Mesodermal cell (in vitro differentiated cells): Measurements from ENCODE around the gene HOXA2.

ENCODE experiments used
- H3K27ac ChIP-seq: 2 replicates; pipeline ENCODE4 v1.7.0; 2013; ENCODE audit warnings: mild to moderate bottlenecking, low read depth, low read length, moderate library complexity; ENCODE audit not compliant: severe bottlenecking
- H3K36me3 ChIP-seq: 2 replicates; pipeline ENCODE4 v1.7.1; 2013; ENCODE audit warnings: mild to moderate bottlenecking, low read length, moderate library complexity; ENCODE audit not compliant: control insufficient read depth, insufficient read depth
- H3K4me1 ChIP-seq: one replicate; pipeline ENCODE4 v1.7.1; 2013; ENCODE audit warnings: mild to moderate bottlenecking, low read length; ENCODE audit not compliant: insufficient read depth, control insufficient read depth, poor library complexity, severe bottlenecking
- H3K4me3 ChIP-seq: 2 replicates; pipeline ENCODE4 v1.7.0; 2013; ENCODE audit warnings: low read length, control low read depth, mild to moderate bottlenecking; ENCODE audit not compliant: insufficient read depth, poor library complexity, severe bottlenecking; ENCODE audit errors: extremely low read depth
- H3K9me3 ChIP-seq: 2 replicates; pipeline ENCODE4 v1.7.1; 2013; ENCODE audit warnings: mild to moderate bottlenecking, low read length, moderate library complexity; ENCODE audit not compliant: control insufficient read depth
- WGBS, 2 experiments: methylation state at CpG; one replicate each; pipeline ENCODE4 v1.1.5; 2013; ENCODE audit warnings: missing lambda C conversion rate in 2 of 2; ENCODE audit not compliant: insufficient coverage in 2 of 2; 5-methylcytosine and 5-hydroxymethylcytosine counted together

The HOXA2 gene

DNA sequence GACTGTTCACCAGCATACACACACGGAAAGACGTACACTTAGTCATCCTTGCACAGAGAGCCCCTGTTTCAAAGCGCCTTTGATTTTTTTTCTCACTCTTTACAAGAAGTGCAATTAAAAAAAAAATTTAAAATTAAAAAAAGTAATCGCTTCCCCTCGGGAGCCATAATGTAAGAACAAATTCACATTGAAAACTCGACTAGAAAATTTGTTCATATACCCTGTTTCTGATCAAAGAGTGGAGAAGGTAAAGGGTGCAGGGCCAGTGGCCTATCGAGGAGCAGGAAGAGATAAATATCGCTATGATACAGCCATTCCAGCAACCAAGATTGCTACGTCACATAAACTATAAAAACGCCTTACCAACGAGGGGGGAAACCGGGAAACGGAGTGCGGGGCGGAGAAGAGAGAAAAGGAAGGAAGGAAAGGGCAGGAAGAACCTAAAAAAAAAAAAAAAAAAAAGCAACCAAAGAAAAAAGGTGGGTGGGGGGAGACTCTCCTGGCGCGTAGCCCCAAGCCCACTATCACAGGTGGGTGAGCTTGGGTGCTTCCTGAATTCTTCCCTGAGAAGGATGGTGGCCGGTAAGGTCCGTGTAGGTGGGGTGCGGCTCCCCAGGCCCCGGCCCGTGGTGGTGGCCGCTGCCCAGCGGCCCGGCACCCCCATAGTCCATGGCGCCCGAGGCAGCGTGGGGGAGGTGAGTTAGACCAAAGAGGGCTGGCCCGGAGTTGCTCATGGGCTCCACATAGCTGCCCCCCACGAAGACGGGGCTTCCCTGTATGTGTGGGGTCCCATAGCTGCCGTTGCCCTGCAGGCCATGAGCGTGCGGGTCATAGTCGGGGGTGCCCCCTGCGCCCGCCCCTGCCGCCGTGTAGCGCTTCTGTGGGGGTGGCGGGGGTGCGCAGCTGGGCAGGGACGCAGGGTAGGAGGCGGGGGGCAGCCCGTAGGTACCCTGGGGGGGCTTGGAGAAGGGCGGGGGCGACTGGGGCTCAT lies 5.2 kb upstream of the HOXA2 start:
- peak overlapping the region; percentile 7 for H3K4me3 ChIP-seq

DNA sequence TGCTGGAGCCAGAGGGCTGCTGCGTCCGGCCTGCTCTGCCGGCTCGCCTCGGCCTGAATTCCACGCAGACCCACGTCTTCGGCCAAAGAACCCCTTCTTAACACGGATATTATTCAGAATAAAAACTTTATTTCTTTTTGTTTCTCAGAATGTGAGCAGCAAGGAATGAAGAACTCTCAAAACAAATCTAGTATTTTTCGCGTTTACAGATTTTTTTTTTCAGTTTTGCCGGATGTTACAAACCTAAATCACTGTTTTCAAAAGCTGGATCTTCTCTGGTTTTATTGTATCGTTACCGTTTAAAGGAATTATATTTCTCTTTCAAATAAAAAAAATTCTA lies 4.4 kb upstream of the HOXA2 start:
- Histone ChIP-seq H3K4me3 (peak overlapping the region; percentile 9), H3K27ac (peak overlapping the region; percentile 80), H3K4me1 (peaks cover 15% of the 10 kb centered on the region), H3K36me3 (no peaks in the 10 kb centered on the region), H3K9me3 (no peaks in the 10 kb centered on the region)
- 0 to 1% methylated on average over 2 to 12 of the region's 14 CpGs for WGBS, 2 experiments

More for the DNA sequence above, 5.2 kb upstream of the HOXA2 start:
- Histone ChIP-seq H3K27ac (peak overlapping the region; percentile 37), H3K36me3 (no peaks in the 10 kb centered on the region), H3K9me3 (no peaks in the 10 kb centered on the region), H3K4me1 (peaks cover 15% of the 10 kb centered on the region)
- WGBS, 2 experiments: 6 to 8% methylated on average over 18 to 24 of the region's 47 CpGs

GRCh38 chr7:27106181-27106900 lies 3.9 kb upstream of the HOXA2 start:
- Histone ChIP-seq H3K27ac (peak overlapping the region; percentile 80), H3K4me3 (peak overlapping the region; percentile 9), H3K9me3 (no peaks in the 10 kb centered on the region), H3K4me1 (peaks cover 15% of the 10 kb centered on the region), H3K36me3 (no peaks in the 10 kb centered on the region)
- WGBS, 2 experiments: 1% methylated on average over 41 of the region's 44 CpGs

- WGBS, 2 experiments: 15 to 20% methylated on average over 3 to 5 of the region's 13 CpGs
- H3K4me1 ChIP-seq: peaks cover 11% of the 10 kb centered on the region
- no peak overlapping the region for H3K4me3 ChIP-seq
- peak overlapping the region; percentile 80 for H3K27ac ChIP-seq
- H3K9me3 ChIP-seq: no peaks in the 10 kb centered on the region
- no peaks in the 10 kb centered on the region for H3K36me3 ChIP-seq
Measured at GRCh38 chr7:27105301-27106031, 3.0 kb upstream of the HOXA2 start.

DNA sequence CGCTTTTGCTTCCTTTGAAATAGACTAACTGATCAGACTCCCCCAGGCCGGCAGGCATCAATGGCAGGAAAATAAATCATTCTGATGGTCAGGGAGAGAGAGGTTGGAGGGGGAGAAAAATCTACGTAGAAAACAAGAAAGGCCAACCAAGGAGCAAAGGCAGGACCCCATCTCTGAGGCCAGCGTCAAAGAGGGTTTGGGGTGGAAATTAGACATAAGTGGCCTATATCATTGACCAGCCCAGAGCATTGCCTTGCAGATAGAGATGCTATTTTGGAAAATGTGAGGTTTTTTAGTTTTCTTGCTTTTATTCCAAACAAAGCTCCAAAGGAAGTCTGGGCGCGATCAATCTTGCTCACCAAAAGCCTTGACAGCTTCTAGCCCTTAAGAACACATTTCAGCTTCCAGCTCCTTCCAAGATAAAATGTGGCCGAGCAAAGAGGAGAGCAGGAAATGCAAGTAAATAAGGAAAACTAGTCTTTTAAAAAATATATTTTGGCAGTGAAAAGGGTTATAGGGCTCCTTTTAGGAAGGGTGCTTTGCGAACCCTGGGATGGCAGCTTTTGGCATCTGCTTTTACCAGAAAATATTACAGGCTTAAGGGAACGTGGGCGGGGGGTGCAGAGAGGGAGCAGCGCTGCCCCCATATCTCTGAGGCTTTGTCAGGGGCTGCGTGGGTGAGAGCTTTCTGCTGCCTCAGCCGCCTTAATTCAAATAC lies 2.0 kb upstream of the HOXA2 start:
- Histone ChIP-seq H3K4me1 (peaks cover 9% of the 10 kb centered on the region), H3K4me3 (peak overlapping the region; percentile 33)
- 14% methylated on average over 5 to 8 of the region's 13 CpGs for WGBS, 2 experiments

DNA sequence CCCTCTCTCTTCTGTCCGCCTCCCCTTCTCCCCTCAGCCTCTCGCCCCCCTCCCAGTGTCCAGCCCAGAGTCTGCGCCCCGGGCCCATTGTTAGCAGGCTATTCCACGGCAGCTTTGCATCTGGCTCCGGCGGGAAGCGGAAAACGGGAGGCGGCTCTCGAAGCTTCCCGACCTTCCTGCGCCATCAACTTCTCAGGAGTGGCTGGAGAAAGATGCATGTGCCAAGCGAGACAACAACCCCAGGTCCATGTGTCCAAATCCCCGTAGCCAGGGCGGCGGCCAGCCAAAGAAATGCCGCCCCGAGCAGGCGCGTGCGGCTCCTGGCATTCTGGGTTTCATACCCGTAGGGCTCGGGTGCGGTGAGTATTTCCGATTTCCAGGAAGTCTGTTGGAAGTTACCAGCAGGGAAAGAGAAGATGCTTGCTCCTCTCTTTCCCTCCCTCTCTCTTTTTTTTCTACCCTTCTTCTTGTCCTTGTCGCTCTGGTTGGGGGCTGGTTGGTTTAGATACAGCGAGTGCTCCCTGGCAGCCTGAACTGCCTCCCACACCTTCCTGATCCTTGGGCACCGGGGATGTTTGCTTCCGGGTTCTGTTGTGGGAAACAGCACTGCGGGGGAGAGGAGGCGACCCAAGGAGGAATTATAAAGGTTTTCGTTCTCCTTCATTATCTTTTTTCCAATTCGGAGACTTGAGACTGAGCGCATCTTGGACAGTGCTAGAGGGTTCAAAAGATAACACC lies 1.2 kb upstream of the HOXA2 start:
- no peaks in the 10 kb centered on the region for H3K9me3 ChIP-seq
- H3K27ac ChIP-seq: peak overlapping the region; percentile 80
- no peaks in the 10 kb centered on the region for H3K36me3 ChIP-seq
- H3K4me3 ChIP-seq: peak overlapping the region; percentile 33
- 3 to 4% methylated on average over 17 to 23 of the region's 35 CpGs for WGBS, 2 experiments
- peaks cover 9% of the 10 kb centered on the region for H3K4me1 ChIP-seq

More for the DNA sequence above, 2.0 kb upstream of the HOXA2 start:
- Histone ChIP-seq H3K9me3 (no peaks in the 10 kb centered on the region), H3K27ac (peak overlapping the region; percentile 80), H3K36me3 (no peaks in the 10 kb centered on the region)

DNA sequence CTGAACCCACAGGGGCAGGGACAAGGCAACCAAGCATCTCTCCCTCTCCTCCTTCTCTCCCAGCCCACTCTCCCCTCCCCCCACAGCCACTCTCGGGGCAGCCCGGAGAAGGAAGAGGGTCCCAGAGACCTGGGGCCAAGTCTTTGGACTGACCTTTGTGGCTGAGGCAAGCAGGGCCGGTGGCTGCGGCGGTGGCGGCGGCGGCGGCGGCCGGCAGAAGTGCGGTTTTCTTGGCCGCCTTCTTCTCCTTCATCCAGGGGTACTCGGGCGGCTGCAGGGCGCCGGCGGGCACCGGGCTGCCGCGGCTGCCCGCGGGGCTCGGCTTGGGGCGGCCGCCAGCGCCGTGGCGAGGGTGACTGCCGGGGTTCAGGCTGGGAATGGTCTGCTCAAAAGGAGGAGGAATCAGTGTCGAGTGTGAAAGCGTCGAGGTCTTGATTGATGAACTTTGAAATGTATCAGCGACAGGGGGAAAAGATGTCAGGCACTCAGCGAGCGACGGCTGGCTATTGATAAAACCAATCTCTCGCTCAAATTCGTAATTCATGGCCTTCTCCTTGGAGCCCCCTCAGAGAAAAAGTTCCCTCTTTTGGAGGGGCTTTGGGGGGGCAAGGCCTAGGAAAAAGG lies 414 bp downstream of the HOXA2 start:
- 0 to 1% methylated on average over 13 to 16 of the region's 39 CpGs for WGBS, 2 experiments
- Histone ChIP-seq H3K4me1 (peaks cover 11% of the 10 kb centered on the region), H3K9me3 (no peaks in the 10 kb centered on the region), H3K27ac (peak overlapping the region; percentile 80), H3K36me3 (no peaks in the 10 kb centered on the region), H3K4me3 (peak overlapping the region; percentile 33)

GRCh38 chr7:27101171-27101956 lies 1.1 kb downstream of the HOXA2 start:
- H3K4me3 ChIP-seq: peak overlapping the region; percentile 33
- no peaks in the 10 kb centered on the region for H3K9me3 ChIP-seq
- H3K36me3 ChIP-seq: no peaks in the 10 kb centered on the region
- peak overlapping the region; percentile 80 for H3K27ac ChIP-seq
- 12 to 13% methylated on average over 21 to 22 of the region's 25 CpGs for WGBS, 2 experiments
- peaks cover 11% of the 10 kb centered on the region for H3K4me1 ChIP-seq

DNA sequence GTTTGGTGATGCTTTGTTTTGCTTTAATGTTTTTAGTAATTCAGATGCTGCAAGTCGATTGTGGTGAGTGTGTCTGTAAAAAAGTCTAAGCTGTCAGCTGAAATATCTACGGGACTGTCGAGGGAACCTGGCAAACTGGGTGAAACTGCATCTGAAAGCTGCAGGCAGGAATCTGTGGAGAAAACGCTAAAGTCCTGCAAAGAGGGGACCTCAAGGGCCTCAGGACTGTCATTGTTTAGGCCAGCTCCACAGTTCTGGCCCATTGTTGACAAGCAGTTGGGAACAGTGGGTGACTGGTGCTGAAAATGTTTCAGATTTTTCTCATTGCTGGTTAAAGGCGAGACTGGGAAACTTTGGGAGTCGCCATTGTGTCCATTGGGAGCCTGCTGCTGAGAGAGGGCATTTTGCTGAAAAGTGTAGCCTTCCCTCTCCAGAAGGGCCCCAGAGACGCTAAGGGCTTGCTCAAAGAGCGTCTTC lies 1.8 kb downstream of the HOXA2 start:
- H3K4me1 ChIP-seq: peaks cover 11% of the 10 kb centered on the region
- H3K27ac ChIP-seq: peak overlapping the region; percentile 80
- 8 to 9% methylated on average over 7 to 8 of the region's 8 CpGs for WGBS, 2 experiments
- H3K36me3 ChIP-seq: no peaks in the 10 kb centered on the region
- no peaks in the 10 kb centered on the region for H3K9me3 ChIP-seq
- peak overlapping the region; percentile 33 for H3K4me3 ChIP-seq
